Measurements from ENCODE around the gene CCNB3. TPM values are rescaled to one million over a fixed set of nuclear protein-coding genes. Genes with fewer than 3 reads are reported as not detected.

Gene CCNB3
- total and polyA plus RNA-seq, 9 of the 15 experiments (the other 6 are each of a cell fraction or from before 2014, with no cell fraction given) = 0.05 to 0.25 (median 0.08) TPM; not detected in 3

DNA sequence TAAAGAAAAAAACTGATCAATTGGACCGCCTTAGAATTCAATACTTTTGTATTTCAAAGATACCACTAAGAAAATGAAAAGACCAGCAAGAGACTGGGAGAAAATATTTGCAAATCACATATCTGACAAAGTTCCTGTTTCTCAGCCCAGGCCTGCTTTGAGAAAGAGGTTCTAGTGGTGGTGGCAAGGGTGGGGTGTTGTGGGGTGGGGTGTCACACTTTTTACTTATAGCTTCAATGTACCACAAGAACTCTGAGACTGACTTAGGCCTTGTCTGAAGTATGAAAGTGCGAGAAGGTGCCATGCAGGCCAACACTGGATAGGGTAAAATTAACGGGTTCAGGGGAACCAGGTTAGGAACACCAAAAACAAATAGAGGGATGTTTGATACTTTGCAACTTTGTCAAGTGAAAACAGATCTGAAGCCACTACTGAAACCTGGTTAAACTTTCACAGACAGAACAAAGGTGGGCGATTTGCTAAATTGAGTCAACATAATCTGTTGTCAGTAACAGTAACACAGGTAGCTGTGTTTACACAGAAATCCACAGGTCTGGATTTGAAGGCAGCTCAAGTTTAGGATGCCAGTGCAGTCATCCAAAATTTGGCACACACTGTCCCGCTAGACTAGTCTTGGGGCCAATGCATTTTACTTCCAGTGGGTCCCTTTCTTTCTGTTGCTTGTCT is 177.3 kb downstream of the CCNB3 start (continued):
- TF ChIP-seq, protein P1, sequence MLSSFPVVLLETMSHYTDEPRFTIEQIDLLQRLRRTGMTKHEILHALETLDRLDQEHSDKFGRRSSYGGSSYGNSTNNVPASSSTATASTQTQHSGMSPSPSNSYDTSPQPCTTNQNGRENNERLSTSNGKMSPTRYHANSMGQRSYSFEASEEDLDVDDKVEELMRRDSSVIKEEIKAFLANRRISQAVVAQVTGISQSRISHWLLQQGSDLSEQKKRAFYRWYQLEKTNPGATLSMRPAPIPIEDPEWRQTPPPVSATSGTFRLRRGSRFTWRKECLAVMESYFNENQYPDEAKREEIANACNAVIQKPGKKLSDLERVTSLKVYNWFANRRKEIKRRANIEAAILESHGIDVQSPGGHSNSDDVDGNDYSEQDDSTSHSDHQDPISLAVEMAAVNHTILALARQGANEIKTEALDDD (IDR thresholded peaks at IDR 0.05) = no peak

DNA sequence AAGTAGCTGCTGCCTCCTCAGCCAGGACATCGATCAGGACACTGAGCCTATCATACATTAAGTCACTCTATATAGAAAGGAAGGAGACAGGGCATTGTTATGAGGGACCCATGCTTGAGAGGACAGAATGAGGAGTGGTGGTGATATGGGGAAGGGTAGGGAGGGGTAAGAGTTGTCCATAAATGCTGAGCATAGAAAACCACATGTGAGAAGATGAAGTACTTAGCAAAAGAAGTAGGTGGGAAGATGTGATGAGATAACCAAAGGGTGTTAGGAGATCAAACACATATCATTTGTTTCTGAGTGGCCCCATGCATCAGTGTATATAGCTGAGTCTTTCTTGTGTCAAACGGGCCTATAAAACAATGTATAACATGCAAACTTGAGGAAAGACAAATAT is 182.0 kb downstream of the CCNB3 start:
- no peaks in the 10 kb centered on the region for H3K79me2 ChIP-seq (ENCODE audit: control insufficient read depth, insufficient read depth, low read length)
- in situ Hi-C loops (cut with MboI) (no loop called here), intact Hi-C loops (cut with micrococcal nuclease) (no loop called here)
- no peaks in the 10 kb centered on the region for H4K20me1 ChIP-seq (replicated peaks; ENCODE audit: control insufficient read depth, insufficient read depth, low read length)
- no peak overlapping the region for H3K4me3 ChIP-seq
- H3K27ac ChIP-seq (ENCODE audit: extremely low read depth, low read depth, low read length) = no peak overlapping the region
- H3K4me2 ChIP-seq (ENCODE audit: insufficient read depth, low read length) = no peak overlapping the region
- ChIA-PET CTCF (ENCODE audit: low intra/inter-chr PET ratio) (no interaction called here), POLR2A (no interaction called here)
- DNase-seq (ENCODE audit: extremely low read depth in 1 of 4, low spot score in 3 of 4) (no peak), ATAC-seq (no peak), FAIRE-seq (no peak)
- WGBS (ENCODE audit: insufficient coverage, low coverage, missing lambda C conversion rate) = 8% methylated on average over 2 of the region's 2 CpGs
- BruUV-seq (replicated peaks) = no TSS peak
- no peaks in the 10 kb centered on the region for H3K9me1 ChIP-seq (ENCODE audit: control insufficient read depth, insufficient read depth, low read length)
- H3K36me3 ChIP-seq (ENCODE audit: control insufficient read depth, insufficient read depth, low read length) = no peaks in the 10 kb centered on the region
- H3K4me1 ChIP-seq (replicated peaks in 1 of 2; ENCODE audit: control insufficient read depth in 2 of 2, insufficient read depth in 2 of 2, low read length in 2 of 2) = no peaks in the 10 kb centered on the region
- no peaks in the 10 kb centered on the region for H3K27me3 ChIP-seq (ENCODE audit: control insufficient read depth in 2 of 2, insufficient read depth in 2 of 2, low read length in 2 of 2)
- no peak overlapping the region for H3K9ac ChIP-seq (ENCODE audit: insufficient read depth in 1 of 2, low read depth in 2 of 2, low read length in 2 of 2)
- no peaks in the 10 kb centered on the region for H3K9me3 ChIP-seq (replicated peaks; ENCODE audit: control insufficient read depth, insufficient read depth, low read depth, low read length)
- no peak overlapping the region for H2AFZ ChIP-seq (ENCODE audit: low read depth, low read length)
- TF ChIP-seq SMAD2 (IDR thresholded peaks at IDR 0.05; ENCODE audit: low read depth, low read length) = no peak
- TF ChIP-seq ZSCAN29 (IDR thresholded peaks at IDR 0.05) = no peak
- no peak for TF ChIP-seq RHOXF2B (CRISPR knock-in tag; conservative IDR thresholded peaks at IDR 0.05)
- TF ChIP-seq ETV6 (IDR thresholded peaks at IDR 0.05; ENCODE audit: borderline replicate concordance in 1 of 2, low read depth in 2 of 2, low read length in 1 of 2) = no peak
- TF ChIP-seq ETV6 (CRISPR knock-in tag; IDR thresholded peaks at IDR 0.05; ENCODE audit: borderline replicate concordance) = no peak
- TF ChIP-seq POLR2B (IDR thresholded peaks at IDR 0.05; ENCODE audit: low read depth, partially characterized antibody) = no peak
- no peak for TF ChIP-seq JUN (IDR thresholded peaks at IDR 0.05; ENCODE audit: borderline replicate concordance, low read depth, low read length)
- TF ChIP-seq JUN (CRISPR knock-in tag; IDR thresholded peaks at IDR 0.05; ENCODE audit: borderline replicate concordance) = no peak
- TF ChIP-seq, protein P2, sequence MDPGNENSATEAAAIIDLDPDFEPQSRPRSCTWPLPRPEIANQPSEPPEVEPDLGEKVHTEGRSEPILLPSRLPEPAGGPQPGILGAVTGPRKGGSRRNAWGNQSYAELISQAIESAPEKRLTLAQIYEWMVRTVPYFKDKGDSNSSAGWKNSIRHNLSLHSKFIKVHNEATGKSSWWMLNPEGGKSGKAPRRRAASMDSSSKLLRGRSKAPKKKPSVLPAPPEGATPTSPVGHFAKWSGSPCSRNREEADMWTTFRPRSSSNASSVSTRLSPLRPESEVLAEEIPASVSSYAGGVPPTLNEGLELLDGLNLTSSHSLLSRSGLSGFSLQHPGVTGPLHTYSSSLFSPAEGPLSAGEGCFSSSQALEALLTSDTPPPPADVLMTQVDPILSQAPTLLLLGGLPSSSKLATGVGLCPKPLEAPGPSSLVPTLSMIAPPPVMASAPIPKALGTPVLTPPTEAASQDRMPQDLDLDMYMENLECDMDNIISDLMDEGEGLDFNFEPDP (CRISPR knock-in tag; IDR thresholded peaks at IDR 0.05) = no peak
- no peak for TF ChIP-seq PHF21A (IDR thresholded peaks at IDR 0.05; ENCODE audit: borderline replicate concordance, low read depth)

Data from K562 (cell line).